ENCODE data around the gene FTSJ1. TPM values are rescaled to one million over a fixed set of nuclear protein-coding genes. Genes with fewer than 3 reads are reported as not detected.
"Not testable (repeated sequence)": the region's sequence is repeated elsewhere in the genome, so short reads cannot be mapped to it uniquely, and the experiment has no call there.

The FTSJ1 gene
- total RNA-seq, 1 experiment from 2014 or later: 49.4 TPM

GRCh38 chrX:48433713-48434112 is 42.3 kb upstream of the FTSJ1 start:
- not testable (repeated sequence) for H2AK5ac ChIP-seq (ENCODE audit: insufficient read length, low read length); H3K23ac ChIP-seq (ENCODE audit: insufficient read length, low read depth, low read length); H4K5ac ChIP-seq (ENCODE audit: insufficient read length, low read depth, low read length); H2BK120ac ChIP-seq (ENCODE audit: low read depth, low read length, poor library complexity, severe bottlenecking); H2BK20ac ChIP-seq (ENCODE audit: low read depth, low read length, poor library complexity, severe bottlenecking); H3T11ph ChIP-seq (ENCODE audit: low read length); H3K79me2 ChIP-seq (ENCODE audit: insufficient read depth, low read length); H3K9me3 ChIP-seq (ENCODE audit: control insufficient read depth, low read depth, low read length); H3K4me1 ChIP-seq (ENCODE audit: insufficient read depth, low read length); H3K27ac ChIP-seq (ENCODE audit: insufficient read length, low read depth, low read length); H2BK12ac ChIP-seq (ENCODE audit: insufficient read length, low read depth, low read length); H3K14ac ChIP-seq (ENCODE audit: insufficient read depth, low read length); H3K56ac ChIP-seq (ENCODE audit: insufficient read length, low read depth, low read length); H3K4ac ChIP-seq (ENCODE audit: low read depth, low read length); H3K79me1 ChIP-seq (ENCODE audit: insufficient read depth, low read depth, low read length, poor library complexity, severe bottlenecking); H2BK15ac ChIP-seq (ENCODE audit: low read depth, low read length); H4K20me1 ChIP-seq (ENCODE audit: control insufficient read depth, insufficient read depth, insufficient read length); H3K27me3 ChIP-seq (ENCODE audit: insufficient read depth, low read length); H3K4me2 ChIP-seq (ENCODE audit: insufficient read depth, insufficient read length, low read length); H4K8ac ChIP-seq (replicated peaks; ENCODE audit: insufficient read length, low read depth, low read length); H3K27me3 Mint-ChIP-seq (ENCODE audit: low read depth); H3K18ac ChIP-seq (ENCODE audit: insufficient read length, low read depth, low read length); H4K91ac ChIP-seq (ENCODE audit: insufficient read length, low read depth, low read length); H3K27ac Mint-ChIP-seq; H3K4me1 Mint-ChIP-seq; H3K9ac ChIP-seq (ENCODE audit: extremely low read depth, insufficient read length, low read length); H3K23me2 ChIP-seq (ENCODE audit: insufficient read length, low read depth, low read length, poor library complexity, severe bottlenecking); H2AFZ ChIP-seq (ENCODE audit: low read length); H2BK5ac ChIP-seq (ENCODE audit: insufficient read length, low read length); DNase-seq
- peaks cover 63 to 72% of the 10 kb centered on the region in 2 experiments for H3K9me3 Mint-ChIP-seq
- peaks cover 9 to 14% (median 12%) of the 10 kb centered on the region in 3 experiments for H3K36me3 Mint-ChIP-seq (ENCODE audit: insufficient read depth in 1 of 3, low read depth in 3 of 3)
- WGBS (ENCODE audit: extremely low coverage, insufficient read length, low lambda C conversion rate): no CpG with 5 or more reads among the region's 13 CpGs
- H3K4me3 Mint-ChIP-seq: peak overlapping the region in 1 of 2 experiments; percentile 21; a peak in 2 of 5 replicates

GRCh38 chrX:48447201-48447600 is 28.8 kb upstream of the FTSJ1 start:
- H3K79me1 ChIP-seq (ENCODE audit: insufficient read depth, low read depth, low read length, poor library complexity, severe bottlenecking); H2BK120ac ChIP-seq (ENCODE audit: low read depth, low read length, poor library complexity, severe bottlenecking); H3K27me3 ChIP-seq (ENCODE audit: insufficient read depth, low read length); H4K8ac ChIP-seq (replicated peaks; ENCODE audit: insufficient read length, low read depth, low read length); H2BK5ac ChIP-seq (ENCODE audit: insufficient read length, low read length); H3K27me3 Mint-ChIP-seq (ENCODE audit: low read depth); H3K4me2 ChIP-seq (ENCODE audit: insufficient read depth, insufficient read length, low read length); H4K5ac ChIP-seq (ENCODE audit: insufficient read length, low read depth, low read length); H3K4me1 ChIP-seq (ENCODE audit: insufficient read depth, low read length); H3K4me3 Mint-ChIP-seq; DNase-seq; H3K18ac ChIP-seq (ENCODE audit: insufficient read length, low read depth, low read length); H3K9ac ChIP-seq (ENCODE audit: extremely low read depth, insufficient read length, low read length); H2AK5ac ChIP-seq (ENCODE audit: insufficient read length, low read length); H2AFZ ChIP-seq (ENCODE audit: low read length); H4K20me1 ChIP-seq (ENCODE audit: control insufficient read depth, insufficient read depth, insufficient read length); H3K56ac ChIP-seq (ENCODE audit: insufficient read length, low read depth, low read length); H3T11ph ChIP-seq (ENCODE audit: low read length); H3K79me2 ChIP-seq (ENCODE audit: insufficient read depth, low read length); H3K4me1 Mint-ChIP-seq; H3K27ac Mint-ChIP-seq; H2BK12ac ChIP-seq (ENCODE audit: insufficient read length, low read depth, low read length); H4K91ac ChIP-seq (ENCODE audit: insufficient read length, low read depth, low read length); H3K36me3 Mint-ChIP-seq (ENCODE audit: insufficient read depth in 1 of 3, low read depth in 3 of 3); H2BK15ac ChIP-seq (ENCODE audit: low read depth, low read length); H2BK20ac ChIP-seq (ENCODE audit: low read depth, low read length, poor library complexity, severe bottlenecking); H3K23me2 ChIP-seq (ENCODE audit: insufficient read length, low read depth, low read length, poor library complexity, severe bottlenecking); H3K27ac ChIP-seq (ENCODE audit: insufficient read length, low read depth, low read length); H3K4ac ChIP-seq (ENCODE audit: low read depth, low read length); H3K23ac ChIP-seq (ENCODE audit: insufficient read length, low read depth, low read length); H3K14ac ChIP-seq (ENCODE audit: insufficient read depth, low read length): not testable (repeated sequence)
- peaks cover 13% of the 10 kb centered on the region for H3K9me3 ChIP-seq (ENCODE audit: control insufficient read depth, low read depth, low read length)
- H3K9me3 Mint-ChIP-seq: peaks cover 59 to 79% of the 10 kb centered on the region in 2 experiments
- WGBS (ENCODE audit: extremely low coverage, insufficient read length, low lambda C conversion rate): no CpG with 5 or more reads among the region's 6 CpGs

All from H9 (cell line).